NB4 (cell line): Measurements from ENCODE around the gene SYT15B.
A peak's percentile ranks its signal among the peaks of the same experiment; 100 is the strongest.
"Not testable (repeated sequence)": the region's sequence is repeated elsewhere in the genome, so short reads cannot be mapped to it uniquely, and the experiment has no call there.

ENCODE experiments used
- DNase-seq: peaks from one replicate; pipeline ENCODE4 v3.0.0; 2010; ENCODE audit warnings: low read depth
- H3K4me3 ChIP-seq: one replicate; pipeline ENCODE4 v1.5.1; 2011; ENCODE audit warnings: mild to moderate bottlenecking, low read depth, low read length, moderate library complexity

The SYT15B gene

GRCh38 chr10:47743611-47744550 is 19.5 kb downstream of the SYT15B start:
- DNase-seq: peak; percentile 0
- not testable (repeated sequence) for H3K4me3 ChIP-seq

DNA sequence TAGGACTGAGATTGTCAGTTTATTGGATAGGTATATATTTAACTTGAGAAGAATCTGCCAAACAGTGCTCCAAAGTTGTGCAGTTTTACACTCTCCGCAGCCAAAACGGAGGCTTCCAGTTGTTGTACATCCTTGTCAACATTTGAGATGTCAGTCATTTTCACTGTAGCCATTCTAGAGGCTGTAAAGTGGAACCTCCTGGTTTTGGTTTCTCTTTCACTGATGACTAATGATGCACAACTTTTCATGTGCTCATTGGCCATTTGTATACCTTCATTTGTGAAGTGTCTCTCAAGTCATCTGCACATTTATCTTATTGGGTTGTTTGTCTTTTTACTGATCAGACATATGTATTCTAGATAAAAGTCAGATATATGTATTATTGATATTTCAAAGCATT is 22.5 kb downstream of the SYT15B start:
- DNase-seq, H3K4me3 ChIP-seq: not testable (repeated sequence)

- DNase-seq, H3K4me3 ChIP-seq: not testable (repeated sequence)
Measured at GRCh38 chr10:47730911-47731310, 32.5 kb downstream of the SYT15B start.

DNA sequence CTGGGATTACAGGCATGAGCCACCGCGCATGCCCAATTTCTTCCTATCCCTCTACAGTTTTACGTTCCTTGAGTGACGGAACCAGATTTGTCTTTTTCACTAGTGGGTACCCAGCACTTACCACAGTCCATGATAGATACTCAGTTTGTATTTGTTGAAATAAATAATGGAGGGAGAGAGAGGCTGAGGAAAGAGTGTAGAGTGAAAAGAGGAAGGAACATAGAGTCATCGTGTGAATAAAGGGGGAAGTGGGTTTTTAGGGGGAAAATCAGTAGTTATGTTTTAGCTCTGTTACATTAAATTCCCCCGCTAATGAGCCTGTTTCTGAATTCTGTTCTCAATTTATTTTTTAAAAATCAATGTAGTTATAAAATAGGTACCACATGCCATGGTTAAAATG is 37.7 kb downstream of the SYT15B start:
- DNase-seq, H3K4me3 ChIP-seq: not testable (repeated sequence)

DNA sequence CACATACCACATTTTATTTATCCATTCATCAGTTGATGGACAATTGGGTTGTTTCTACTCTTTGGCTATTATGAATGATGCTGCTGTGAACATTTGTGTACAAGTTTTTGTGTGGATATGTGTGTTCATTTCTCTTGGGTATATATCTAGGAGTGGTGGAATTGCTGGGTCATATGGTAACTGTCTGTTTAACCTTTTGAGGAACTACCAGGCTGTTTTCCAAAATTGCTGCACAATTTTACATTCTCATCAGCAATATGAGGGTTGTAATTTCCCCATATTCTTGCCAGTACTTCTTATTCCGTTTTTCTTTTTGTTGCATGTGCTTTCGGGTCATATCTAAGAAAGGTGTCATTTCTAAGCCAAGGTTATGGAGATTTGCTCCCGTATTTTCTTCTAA is 38.3 kb downstream of the SYT15B start:
- H3K4me3 ChIP-seq, DNase-seq: not testable (repeated sequence)

DNA sequence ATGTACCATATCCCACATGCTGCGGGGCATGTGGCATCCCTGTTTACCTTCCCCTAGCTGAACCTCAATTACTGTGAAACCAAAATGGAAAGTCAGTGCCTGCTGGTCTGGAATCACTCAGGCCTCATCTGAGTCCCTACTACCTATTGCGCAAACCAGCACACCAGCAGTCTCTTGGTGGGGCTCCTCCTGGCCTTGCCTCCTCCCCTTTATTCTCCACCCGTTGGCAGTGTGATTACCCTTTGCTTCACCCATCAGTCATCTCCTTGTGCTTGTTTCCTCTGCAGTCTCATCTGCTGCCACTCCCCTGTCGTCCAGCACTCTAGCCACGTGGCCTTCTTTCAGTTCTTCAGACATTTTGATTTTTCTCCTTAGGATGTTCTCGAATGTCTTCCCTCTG is 39.3 kb downstream of the SYT15B start:
- not testable (repeated sequence) for H3K4me3 ChIP-seq
- DNase-seq: peak; percentile 9

- not testable (repeated sequence) for H3K4me3 ChIP-seq, DNase-seq
Measured at GRCh38 chr10:47723362-47723761, 40.0 kb downstream of the SYT15B start.

DNA sequence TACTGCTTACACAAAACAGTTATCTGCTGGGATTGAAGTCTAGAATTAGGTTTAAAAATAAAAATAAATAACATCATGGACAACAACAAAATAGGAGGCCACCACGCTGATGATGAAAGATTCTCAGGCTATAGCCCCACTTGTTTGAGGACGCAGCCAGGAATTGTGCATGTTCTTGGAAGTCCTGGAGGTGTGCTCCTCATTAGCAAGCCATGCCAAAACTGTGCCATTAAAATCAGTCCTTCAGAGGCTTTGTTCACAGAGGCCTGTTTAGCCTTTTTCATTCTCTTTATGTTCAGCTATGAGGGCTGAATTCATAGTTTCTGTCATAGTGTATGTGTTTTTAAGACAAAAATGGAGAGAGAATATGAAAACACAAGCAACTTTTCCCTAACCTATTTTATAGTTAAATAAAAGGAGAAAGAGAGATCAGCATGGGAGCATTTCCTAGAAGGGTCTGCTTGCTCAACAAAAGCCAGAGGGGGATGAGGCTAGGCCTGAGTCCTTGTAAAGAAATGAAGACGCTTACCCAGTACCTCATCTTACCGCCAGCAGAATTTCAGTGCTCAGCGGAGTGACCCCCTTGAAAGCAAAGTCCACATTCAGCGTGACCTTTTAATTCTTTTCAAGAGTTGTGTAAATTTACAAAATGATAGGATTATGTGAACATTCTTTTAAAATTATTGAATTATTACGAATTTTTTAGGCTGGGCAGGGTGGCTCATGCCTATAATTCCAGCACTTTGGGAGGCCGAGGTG is 46.2 kb downstream of the SYT15B start:
- not testable (repeated sequence) for H3K4me3 ChIP-seq, DNase-seq
